ENCODE results near the gene SPATS2L.

SPATS2L gene

DNA sequence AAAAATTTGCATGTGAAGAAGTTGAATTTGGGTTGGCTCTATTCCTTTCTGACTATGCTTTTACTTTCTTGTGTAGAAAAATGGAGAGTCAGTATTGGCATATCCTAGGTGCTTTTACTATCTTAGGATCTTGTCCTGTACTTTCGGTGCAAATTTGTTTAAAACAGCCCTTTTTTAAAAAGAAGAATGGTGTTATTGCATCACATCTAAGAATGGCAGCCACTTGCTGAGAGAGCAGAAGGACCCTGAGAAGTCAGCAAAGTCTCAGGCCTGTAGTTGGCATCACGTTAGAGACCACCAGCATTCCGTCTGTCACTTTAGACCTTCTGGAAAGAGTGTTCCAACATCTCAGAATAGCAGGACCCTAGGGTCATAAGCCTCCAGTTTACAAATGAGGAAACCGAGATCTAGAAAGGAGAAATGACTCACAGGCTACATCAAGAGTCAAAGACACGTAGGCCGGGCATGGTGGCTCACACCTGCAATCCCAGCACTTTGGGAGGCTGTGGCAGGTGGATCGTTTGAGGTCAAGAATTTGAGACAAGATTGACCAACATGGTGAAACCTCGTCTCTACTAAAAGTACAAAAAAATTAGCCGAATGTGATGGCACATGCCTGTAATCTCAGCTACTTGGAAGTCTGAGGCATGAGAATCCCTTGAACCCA is 42.5 kb downstream of the SPATS2L start:
- DNase-seq (ENCODE audit: low read depth in 2 of 3, low spot score in 2 of 3) = no peak

DNA sequence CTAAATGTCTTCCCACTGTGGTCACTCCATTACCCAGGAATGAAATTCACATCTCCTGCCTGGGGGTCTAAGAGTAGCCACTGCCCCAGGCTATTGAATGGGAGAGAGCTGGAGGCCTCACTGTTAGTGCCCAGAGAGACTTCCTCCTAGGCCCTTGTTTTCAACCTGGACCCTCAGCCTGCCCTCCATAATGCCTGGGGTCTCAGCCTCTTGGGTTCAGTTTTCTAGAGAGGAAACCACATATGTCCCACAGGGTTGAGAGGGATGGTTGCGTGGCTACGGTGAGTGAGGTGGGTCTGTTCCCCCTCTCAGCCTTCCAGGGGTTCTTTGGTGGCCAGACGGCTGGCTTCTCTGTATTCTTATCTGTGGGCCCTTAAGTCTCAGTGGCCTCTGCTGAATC is 43.4 kb downstream of the SPATS2L start:
- no peak for DNase-seq (ENCODE audit: low read depth in 2 of 3, low spot score in 2 of 3)

DNA sequence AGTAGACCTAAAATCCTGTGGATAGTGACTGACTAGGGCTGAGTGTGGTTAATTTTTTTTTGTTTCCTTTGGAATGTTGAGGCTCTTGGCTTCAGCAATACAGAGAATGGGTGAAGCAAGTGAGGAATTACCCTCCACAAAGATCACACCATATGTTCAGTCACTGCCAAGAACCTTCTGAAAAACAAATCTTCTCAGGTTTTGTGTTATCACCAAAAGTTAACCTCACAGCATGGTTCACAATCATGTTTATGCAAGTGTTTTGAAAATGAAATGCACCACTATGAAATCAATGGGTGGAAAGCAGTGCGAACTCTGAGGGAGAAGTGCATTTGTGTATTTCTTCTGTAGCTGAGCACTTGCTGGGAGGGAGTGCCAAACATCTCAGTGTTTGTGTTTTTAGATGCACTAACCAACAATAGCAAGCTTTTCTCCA is 44.4 kb downstream of the SPATS2L start:
- no peak for DNase-seq (ENCODE audit: low read depth in 2 of 3, low spot score in 2 of 3)

DNA sequence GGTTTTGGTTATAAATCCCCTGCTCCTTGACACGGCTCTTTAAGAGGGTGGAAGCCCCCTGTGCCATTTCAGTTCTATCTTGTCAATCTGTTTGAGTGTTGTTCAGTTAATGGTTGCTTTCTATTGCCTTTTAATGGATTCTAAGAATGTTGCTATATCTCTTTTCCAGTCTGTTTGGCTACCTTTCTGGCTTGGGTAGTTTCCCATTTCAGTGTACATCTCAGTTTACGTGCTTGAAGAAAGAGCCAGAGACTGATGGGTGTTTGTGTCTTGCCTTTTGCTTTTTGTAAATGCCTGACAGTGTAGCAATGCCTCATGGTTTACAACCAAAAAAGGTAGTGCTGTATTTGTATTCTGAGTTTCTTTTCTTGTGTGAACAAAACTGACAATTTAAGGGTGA is 45.3 kb downstream of the SPATS2L start:
- no peak for DNase-seq (ENCODE audit: low read depth in 2 of 3, low spot score in 2 of 3)

DNA sequence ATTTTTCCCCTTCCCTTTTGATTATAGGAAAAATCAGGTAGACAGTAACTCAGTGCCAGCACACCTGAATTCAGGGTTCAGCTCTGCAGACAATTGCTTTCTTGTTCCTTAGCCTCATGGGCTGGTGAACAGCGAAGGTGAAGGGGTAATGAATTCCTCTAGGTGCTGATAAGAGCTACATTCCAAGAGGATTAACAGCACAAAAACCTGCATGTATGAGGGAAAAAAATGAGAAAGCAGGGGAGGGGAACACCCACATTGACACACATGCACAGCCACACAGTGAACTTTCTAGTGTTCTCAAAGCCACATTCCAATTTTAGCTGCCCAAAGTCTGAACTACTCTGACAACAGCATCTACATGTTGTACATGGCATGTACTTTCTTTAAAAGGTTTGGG is 46.1 kb downstream of the SPATS2L start:
- DNase-seq (ENCODE audit: low read depth in 2 of 3, low spot score in 2 of 3) = no peak

DNA sequence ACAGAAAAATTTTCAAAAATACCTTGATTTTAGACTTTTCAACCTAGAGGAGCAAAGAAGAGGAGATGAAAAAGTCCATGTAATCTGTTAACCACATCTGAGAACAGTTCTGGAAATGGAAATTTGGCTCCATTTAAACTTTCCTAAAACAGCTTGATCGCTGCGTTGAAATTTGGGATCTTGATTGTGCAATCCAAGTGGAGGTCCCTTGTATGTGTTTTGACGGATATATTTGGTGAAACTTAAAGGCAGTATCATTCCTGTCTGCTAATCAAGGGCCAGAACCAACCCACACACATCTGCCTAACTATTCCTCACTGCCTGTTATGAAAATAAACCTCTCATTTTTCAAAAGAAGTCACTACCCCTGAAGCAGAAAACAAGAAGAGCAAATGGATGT is 46.6 kb downstream of the SPATS2L start:
- DNase-seq (ENCODE audit: low read depth in 2 of 3, low spot score in 2 of 3) = no peak

DNA sequence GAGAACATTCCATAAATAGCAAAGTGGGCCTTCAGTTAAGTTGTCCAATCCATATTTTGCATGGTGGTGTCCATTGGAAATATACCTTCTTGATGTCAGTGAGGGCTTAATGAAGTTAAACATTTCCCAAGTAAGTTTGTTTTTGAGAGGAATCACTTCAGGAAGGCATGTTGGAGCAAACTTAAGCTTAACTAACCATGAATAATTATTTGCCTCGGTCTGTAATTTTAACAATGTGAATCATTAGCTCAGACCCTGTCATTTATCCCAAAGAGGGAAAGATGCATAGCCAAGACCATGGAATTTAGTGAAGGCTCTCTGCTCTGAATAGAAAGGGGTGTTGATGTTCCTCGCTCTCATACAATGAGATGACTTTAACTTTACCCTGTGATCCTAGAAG is 47.4 kb downstream of the SPATS2L start:
- DNase-seq (ENCODE audit: low read depth in 2 of 3, low spot score in 2 of 3) = no peak

DNA sequence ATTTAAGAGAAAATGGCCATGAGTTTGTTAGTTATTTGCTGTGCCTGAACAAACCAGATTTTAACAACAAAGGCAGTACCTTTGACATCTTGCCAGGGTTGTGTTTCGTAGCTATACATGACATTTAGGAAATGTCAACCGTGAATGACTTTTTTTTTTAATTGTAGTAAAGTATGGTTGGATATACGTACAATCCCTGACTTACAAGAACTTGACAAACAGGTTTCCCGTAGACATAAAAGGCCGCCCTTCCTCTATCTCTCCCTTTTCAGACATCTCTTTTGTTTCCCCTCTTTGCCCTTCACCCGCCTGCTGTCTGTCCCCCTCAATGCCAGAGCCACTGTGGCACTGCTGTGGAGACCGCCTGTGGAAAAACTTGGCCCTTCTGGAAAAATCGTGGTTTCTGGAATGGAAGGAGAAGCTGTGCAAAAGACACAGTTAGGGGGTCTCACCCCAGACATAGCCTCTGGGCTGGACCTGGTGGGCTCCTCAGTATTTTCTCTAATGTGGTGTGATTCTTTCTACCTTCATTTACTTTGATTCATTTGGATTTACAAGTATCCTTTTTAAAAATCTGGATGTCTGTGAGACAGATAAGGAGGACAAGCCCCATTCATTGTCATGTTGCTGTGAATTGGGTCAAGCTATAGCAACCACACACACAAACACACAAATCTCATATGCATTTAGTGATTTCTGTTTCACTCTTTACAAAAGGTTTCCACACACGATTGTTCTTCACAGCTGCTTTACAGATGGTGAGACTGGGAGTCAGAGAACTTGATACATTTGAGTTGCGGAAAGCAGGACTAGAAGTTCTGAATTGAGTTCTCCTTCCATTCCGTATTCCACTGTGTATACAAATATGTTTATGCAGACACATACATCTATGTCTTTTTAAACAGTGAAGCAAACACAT is 48.6 kb downstream of the SPATS2L start:
- DNase-seq (ENCODE audit: low read depth in 2 of 3, low spot score in 2 of 3) = no peak

DNA sequence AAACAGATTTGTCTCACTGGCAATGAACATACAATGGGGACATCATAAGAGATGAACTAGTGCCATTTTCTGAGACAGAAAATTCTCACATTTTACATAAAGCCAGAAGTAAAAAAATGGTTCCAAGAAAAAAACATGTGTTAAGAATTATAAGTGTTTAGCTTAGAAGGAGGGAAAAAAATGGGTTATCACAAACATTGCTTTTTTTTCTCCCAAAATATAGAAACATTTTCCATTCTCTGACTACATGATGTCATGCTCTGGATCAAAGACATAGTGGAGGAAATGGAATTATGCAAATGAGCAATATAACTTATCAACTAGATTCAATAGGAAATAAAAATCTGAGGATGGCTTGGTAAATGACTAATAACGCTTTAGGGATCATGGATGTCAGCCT is 49.8 kb downstream of the SPATS2L start:
- no peak for DNase-seq (ENCODE audit: low read depth in 2 of 3, low spot score in 2 of 3)

DNA sequence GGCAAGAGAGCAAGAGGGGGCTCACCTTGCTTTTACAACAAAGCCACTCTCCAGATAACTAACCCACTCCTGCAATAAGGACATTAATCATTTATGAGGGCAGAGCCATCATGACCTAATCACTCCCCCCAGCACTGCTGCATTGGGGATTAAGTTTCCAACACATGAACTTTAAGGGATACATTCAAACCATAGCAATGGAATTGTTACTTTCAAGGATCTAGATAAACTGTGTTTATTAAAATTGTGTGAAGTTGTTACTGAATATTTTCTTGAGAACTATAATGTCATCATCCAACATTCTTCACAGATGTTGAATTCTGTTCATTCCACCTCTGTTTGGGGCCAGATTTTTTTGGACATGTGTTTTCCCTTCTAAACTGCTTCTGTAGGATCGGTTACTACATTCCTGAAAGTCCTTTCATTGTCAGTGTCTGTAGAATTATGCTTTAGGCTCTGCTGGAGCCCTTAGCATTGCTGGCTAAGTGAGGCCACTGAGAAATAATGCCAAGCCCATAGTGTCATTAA is 50.4 kb downstream of the SPATS2L start:
- DNase-seq (ENCODE audit: low read depth in 2 of 3, low spot score in 2 of 3) = no peak

DNA sequence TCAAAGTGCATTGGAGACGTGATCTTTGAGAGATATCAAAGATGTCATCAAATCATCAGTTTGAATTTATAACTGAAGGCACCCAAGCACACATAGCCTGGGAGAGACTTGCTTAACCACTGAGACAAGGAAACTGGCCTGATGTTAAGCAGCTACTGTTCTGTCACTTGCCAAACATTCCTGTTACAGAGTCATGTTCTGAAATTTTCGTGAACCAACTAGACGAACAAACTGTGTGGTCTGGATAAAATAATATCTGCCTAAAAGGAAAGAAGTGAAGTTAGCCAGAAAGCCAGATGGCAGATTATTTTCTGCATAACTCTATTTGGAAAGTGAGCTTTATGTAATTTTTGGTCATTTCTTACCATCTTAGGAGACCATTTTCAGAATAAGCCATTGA is 51.4 kb downstream of the SPATS2L start:
- DNase-seq (ENCODE audit: low read depth in 2 of 3, low spot score in 2 of 3) = no peak

DNA sequence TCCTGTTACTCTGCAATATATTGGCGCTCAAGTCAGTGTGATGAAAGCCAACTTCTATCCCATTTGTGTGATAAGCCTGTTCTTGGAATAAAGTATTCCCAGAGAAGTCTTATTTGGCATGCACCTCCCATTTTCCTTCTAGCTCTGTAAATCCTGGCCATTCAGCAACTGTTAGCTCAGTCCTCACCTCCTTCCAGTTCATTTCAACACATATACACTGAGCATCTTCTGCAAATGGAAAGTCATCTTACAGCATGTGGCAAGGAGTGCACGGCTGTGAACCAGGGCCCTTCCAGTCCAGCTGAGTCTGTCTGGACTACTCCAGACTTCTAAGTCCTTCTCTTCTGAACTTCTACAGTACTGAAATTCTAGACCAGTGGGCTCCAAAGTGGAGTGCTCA is 53.1 kb downstream of the SPATS2L start:
- no peak for DNase-seq (ENCODE audit: low read depth in 2 of 3, low spot score in 2 of 3)

DNA sequence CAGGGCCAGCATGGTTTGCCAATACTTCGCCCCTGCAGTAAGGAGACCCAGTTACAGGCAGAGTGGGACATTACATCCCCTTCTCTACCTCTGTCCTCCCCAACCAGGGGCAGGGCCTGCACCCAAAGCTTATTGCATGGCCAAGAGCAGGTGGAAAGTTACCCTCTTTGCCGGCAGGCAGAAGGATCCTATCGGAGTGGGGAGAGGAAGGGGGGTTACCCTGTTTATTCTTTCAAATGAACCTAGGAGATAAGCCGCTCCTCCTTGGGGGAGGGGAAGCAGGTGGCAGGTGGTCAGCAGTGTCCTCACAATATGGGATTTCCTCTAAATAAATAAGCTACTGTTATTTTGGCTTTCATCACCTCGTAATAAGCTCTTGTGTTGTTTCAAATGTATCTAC is 53.9 kb downstream of the SPATS2L start:
- no peak for DNase-seq (ENCODE audit: low read depth in 2 of 3, low spot score in 2 of 3)

DNA sequence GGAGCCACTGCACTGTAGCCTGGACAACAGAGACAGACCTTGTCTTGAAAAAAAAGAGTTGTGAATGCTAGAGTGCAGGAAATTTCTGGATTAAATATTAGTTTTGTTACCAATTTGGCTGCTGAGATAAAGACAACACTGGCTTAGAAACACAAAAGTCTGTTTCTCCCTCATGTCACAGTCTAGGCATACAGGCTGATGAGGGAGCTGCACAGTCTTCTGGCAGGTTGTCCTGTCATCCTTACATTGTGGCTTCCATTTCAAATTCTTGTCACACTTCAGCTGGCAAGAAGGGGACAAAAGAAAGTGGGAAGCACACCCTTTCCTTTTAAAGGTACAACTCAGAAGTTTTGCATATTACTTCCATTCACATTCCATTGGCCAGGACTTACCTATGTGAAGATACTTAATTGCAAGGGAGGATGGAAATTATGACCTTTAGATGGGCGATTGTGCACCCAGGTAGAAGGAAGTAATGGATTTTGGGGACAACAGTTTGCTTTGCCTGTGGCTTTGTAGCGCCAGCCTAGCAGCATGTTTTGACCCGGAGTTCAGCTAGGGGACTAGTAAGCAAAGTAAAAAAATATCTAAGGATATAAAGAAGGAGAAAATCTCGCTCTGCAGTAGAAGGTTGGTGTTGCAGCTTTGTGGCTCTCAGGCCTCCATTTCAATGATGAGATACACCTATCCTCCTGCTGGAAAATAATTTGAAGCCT is 55.9 kb downstream of the SPATS2L start:
- no peak for DNase-seq (ENCODE audit: low read depth in 2 of 3, low spot score in 2 of 3)

DNA sequence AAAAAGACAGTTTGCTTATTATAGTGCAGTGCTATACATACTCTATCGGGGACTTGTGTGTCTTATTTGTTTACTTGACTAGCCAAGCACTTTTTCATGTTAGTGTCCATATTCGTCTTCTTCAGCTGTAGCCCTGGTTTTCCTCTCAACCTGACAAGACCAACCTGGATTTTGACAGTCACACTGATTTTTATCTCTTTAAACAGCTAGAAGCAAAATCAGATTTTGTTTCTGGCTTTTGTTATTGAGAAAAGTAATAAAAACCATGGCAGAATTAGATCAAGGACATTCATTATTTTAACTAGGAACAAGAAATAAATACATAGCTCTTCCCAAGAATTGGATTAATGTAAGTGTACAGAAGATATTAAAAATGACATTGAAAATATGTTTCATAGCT is 56.8 kb downstream of the SPATS2L start:
- DNase-seq (ENCODE audit: low read depth in 2 of 3, low spot score in 2 of 3) = no peak

DNA sequence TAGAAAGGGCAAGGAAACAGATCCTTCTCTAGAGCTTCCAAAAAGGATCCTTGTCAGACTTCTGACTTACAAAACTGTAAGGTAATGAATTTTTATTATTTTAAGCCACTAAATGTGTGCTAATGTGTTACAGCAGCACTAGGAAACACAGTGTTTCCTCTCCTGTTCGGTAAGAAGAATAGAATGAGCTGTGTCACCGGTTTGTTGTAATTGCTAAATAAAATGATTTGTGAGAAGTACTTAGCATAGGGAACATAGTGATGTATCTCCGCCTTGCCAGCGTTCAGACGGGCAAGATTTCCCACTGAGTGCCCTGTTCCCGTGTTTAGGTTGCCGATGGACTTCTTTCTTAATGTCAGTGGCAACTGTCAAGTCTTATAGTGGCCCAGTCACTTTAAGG is 57.6 kb downstream of the SPATS2L start:
- no peak for DNase-seq (ENCODE audit: low read depth in 2 of 3, low spot score in 2 of 3)

DNA sequence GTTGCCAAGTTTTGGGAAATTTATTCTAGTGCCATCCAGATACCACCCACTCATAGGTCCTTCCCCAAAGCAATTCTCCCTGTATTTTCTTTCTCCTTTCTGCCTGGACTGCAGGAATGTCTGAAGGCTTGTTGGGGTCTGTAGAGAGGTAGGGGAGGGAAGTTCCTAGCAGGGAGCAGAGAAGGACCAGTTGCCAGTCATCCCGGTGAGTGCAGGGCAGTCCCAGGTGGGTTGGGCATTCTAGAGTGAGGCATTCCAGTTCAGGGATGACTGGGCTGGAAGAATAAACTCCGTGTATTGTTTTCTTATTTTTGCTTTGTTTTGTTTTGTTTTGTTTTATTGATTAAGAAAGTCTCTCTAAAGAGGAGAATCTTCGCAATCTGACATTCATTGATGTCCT is 58.1 kb downstream of the SPATS2L start:
- DNase-seq (ENCODE audit: low read depth in 2 of 3, low spot score in 2 of 3) = no peak

DNA sequence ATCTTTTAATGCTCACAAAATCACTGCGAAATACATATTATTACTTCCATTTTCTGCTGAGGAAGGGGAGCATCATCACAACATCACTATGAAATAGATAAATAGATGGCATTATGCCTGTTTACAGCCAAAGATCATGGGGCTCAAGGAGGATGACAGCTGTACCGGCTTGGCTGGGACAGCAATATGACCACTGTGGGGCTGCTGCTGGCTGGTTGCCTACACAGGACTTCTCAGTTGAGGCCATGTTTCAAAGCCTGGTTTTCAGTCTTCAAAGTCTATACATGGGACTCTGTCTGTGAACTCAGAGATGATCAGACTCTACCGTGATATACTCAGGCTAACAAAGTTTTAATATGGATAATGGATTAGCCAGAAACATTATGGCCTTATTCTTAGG is 58.7 kb downstream of the SPATS2L start:
- DNase-seq (ENCODE audit: low read depth in 2 of 3, low spot score in 2 of 3) = no peak

DNA sequence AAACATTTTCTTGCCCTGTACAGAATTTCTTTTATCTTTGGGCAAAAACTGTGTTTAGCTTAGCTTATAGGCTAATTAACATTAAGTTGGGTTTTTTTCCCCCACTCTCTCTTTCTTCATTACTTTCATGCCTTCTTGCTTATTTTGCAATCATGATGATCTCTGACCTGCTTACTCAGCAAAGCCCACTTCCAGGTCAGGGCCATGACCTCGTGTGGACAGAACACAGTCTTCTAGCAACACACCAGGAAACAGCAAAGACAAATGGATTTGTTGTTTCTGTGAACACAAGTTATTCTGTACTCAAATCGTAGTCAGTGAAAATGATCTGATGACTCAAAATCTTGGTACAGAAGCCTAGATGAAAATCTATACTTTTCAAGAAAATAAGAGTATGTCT is 60.7 kb downstream of the SPATS2L start:
- no peak for DNase-seq (ENCODE audit: low read depth in 2 of 3, low spot score in 2 of 3)

DNA sequence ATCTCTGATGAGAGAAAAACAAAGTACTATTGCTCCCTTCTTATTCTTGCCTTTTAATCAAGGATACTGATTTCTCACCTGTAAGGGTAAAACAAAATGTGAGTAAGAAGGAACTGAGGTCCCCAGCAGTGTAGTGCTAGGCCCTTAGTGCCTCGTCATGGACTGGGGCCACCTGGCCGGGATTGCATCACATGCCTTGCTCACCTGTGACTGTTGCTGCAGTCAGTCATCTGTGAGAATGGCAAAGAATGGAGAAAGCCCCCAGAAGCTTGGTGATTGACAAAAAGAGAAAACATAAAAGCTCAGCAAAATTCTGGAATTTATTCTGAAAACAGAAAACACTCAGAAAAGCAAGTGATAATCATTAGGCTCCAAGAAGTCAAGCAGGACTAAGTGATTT is 63.4 kb downstream of the SPATS2L start:
- DNase-seq (ENCODE audit: low read depth in 2 of 3, low spot score in 2 of 3) = no peak

DNA sequence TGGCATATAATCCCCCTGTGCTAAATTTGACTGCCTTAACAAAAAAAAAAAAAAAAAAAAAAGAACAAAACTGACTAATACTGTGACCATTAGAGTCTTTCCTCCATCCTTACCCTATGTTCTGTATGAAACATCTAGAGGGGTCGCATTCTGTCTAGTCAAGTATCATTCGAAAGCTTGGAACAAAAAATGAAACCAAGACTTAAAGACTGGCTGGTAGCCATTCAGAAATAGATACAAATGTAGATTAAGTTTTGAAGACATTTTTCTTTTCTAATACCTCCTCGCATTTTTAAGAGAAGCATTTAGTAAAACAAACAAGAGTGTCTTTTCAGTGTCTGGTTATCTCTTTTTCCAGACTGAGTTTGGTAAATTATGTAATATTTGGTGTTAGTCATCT is 66.7 kb downstream of the SPATS2L start:
- no peak for DNase-seq (ENCODE audit: low read depth in 2 of 3, low spot score in 2 of 3)

DNA sequence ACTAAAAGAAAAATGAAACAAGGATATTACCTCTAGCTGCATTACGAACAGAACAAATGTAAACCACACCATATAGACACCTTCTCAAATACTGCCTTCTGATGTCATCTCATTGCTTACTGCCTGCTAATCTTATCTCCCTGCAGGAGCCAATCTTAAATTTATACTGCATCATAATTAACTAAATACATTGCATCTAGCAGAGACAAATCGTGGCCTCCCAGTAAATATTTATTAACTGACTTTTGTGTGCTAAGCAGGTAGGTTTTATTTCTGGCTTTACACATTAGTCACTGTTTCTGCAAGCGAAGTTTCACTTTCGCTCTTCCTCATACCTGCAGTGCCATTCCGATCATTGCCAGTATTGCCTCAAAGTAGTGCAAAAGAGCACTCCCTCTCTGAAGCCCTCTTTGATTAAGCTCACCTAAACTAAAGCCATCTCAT is 67.5 kb downstream of the SPATS2L start:
- DNase-seq (ENCODE audit: low read depth in 2 of 3, low spot score in 2 of 3) = no peak
